T-cell (primary cell): ENCODE data around the gene CCNT1. TPM values are rescaled to one million over a fixed set of nuclear protein-coding genes. Genes with fewer than 3 reads are reported as not detected.
"Not testable (repeated sequence)": the region's sequence is repeated elsewhere in the genome, so short reads cannot be mapped to it uniquely, and the experiment has no call there.

Source experiments
- ATAC-seq, 4 experiments: fragments of 200-7000 bp in 3 of 4; fragments of 150-1000 bp in 1 of 4; cut with Tn5 transposase; replicated peaks in 1 of 4; 1 replicate in 3 of 4; 2 replicates in 1 of 4; pipeline ENCODE4 v1.10.0; 2021; ENCODE audit warnings: moderate library complexity in 3 of 4, mild to moderate bottlenecking in 2 of 4, moderate number of reproducible peaks in 1 of 4
- CTCF ChIA-PET, 2 donors: fragments of 300-600 bp; sonication (Branson Sonifier 250); formaldehyde crosslinking; loops; one replicate each; lab custom pipeline; 2022; ENCODE audit warnings: antibody characterized with exemption in 2 of 2; lab: Charles Lee
- POLR2A ChIA-PET, 2 donors: fragments of 300-600 bp; sonication (Branson Sonifier 250); formaldehyde crosslinking; loops; one replicate each; lab custom pipeline; 2022; ENCODE audit warnings: antibody characterized with exemption in 2 of 2; lab: Charles Lee
- DNase-seq, 35 experiments: peaks; one replicate each; pipeline versions ENCODE4 v3.0.0 to v3.0.0-alpha.2; 2013 to 2023
- H3K27ac ChIP-seq: one replicate; pipeline ENCODE4 v1.5.1; 2013; ENCODE audit warnings: low read length
- H3K27me3 ChIP-seq, 2 experiments: replicated peaks in 1 of 2; 1 replicate in 1 of 2; 2 replicates in 1 of 2; pipeline versions ENCODE4 v1.6.1 to v1.7.0; 2013; ENCODE audit warnings: low read length in 1 of 2, mixed read lengths in 1 of 2; ENCODE audit not compliant: control insufficient read depth in 2 of 2, insufficient read depth in 2 of 2; ENCODE audit errors: extremely low read depth in 1 of 2
- H3K36me3 ChIP-seq, 2 donors: 1 replicate in 1 of 2; 2 replicates in 1 of 2; pipeline versions ENCODE4 v1.6.1 to v1.7.0; 2013; ENCODE audit warnings: low read length in 1 of 2; ENCODE audit not compliant: control insufficient read depth in 2 of 2, insufficient read depth in 1 of 2; ENCODE audit errors: extremely low read depth in 1 of 2
- H3K4me1 ChIP-seq, 2 experiments: 1 replicate in 1 of 2; 2 replicates in 1 of 2; pipeline versions ENCODE4 v1.6.1 to v1.7.0; 2013; ENCODE audit warnings: low read length in 2 of 2, mixed read lengths in 1 of 2; ENCODE audit not compliant: insufficient read depth in 2 of 2, control insufficient read depth in 1 of 2; ENCODE audit errors: extremely low read depth in 1 of 2
- H3K4me3 ChIP-seq, 2 donors: 1 replicate in 1 of 2; 2 replicates in 1 of 2; pipeline versions ENCODE4 v1.5.1 to v1.7.0; 2013; ENCODE audit warnings: mild to moderate bottlenecking in 2 of 2, low read length in 1 of 2, moderate library complexity in 1 of 2; ENCODE audit not compliant: control insufficient read depth in 1 of 2; ENCODE audit errors: extremely low read depth in 1 of 2
- H3K9me3 ChIP-seq: 2 replicates; pipeline ENCODE4 v1.7.0; 2013
- H3K27ac Mint-ChIP-seq, 2 donors: one replicate each; pipeline ENCODE4 v1.8.0; 2020 to 2021; ENCODE audit warnings: mild to moderate bottlenecking in 2 of 2, mixed read lengths in 2 of 2
- H3K27me3 Mint-ChIP-seq, 2 donors: one replicate each; pipeline ENCODE4 v1.8.0; 2021 to 2022; ENCODE audit warnings: mixed read lengths in 2 of 2
- H3K36me3 Mint-ChIP-seq: one replicate; pipeline ENCODE4 v1.8.0; 2021; ENCODE audit warnings: mixed read lengths
- H3K4me1 Mint-ChIP-seq, 3 donors: one replicate each; pipeline ENCODE4 v1.8.0; 2020 to 2022; ENCODE audit warnings: mixed read lengths in 3 of 3, mild to moderate bottlenecking in 1 of 3
- H3K4me3 Mint-ChIP-seq, 3 donors: one replicate each; pipeline ENCODE4 v1.8.0; 2020 to 2022; ENCODE audit warnings: mild to moderate bottlenecking in 3 of 3, mixed read lengths in 3 of 3, moderate library complexity in 3 of 3
- H3K9me3 Mint-ChIP-seq, 3 donors: one replicate each; pipeline ENCODE4 v1.8.0; 2020 to 2022; ENCODE audit warnings: mixed read lengths in 3 of 3
- WGBS: methylation state at CpG from one replicate; pipeline ENCODE4 v1.1.5; 2013; ENCODE audit warnings: missing lambda C conversion rate; ENCODE audit not compliant: insufficient coverage; 5-methylcytosine and 5-hydroxymethylcytosine counted together
- total RNA-seq, 35 experiments: library from RNA in 6 of 35; stranded (reverse) in 6 of 35; fragments of 120-200 nt in 1 of 35; gene quantifications; one replicate each; pipeline versions ENCODE4 v1.2.1 to v1.2.4 and lab custom pipeline; 2013 to 2026

CCNT1 gene
- total RNA-seq, 5 donors from 2014 or later (not counting 1 experiment from before 2014, with no cell fraction given), result 49.6 to 109 (median 57.7) TPM

DNA sequence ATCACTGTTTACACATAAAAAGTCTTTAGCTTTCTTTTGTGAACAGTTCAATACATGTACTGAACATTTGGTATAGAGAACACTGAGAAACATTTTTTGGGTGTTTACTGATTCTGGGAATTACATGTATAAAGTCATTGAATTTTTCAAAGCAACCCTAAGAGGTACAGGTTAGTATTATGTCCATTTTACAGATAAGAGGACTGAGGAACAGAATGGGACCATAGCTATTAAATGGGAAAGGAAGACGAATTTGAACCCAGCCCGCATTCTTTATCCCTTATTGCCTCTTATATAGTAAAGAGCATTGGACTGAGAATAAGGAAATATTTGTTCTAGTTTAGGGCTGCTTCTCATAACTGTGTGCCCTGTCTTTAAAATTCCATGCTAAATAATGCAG is 33.6 kb downstream of the CCNT1 start:
- H3K4me1 ChIP-seq, result peaks cover 27 to 29% of the 10 kb centered on the region in 2 experiments
- CTCF ChIA-PET, result interaction anchor here in 1 of 2 donors (1.1 to 1.3 kb wide), 2 partner anchors 34 to 169 kb away, joined by 3 to 4 read pairs; partner anchors contain the start of genes CCNT1 and DDX23
- peak overlapping the region; percentile 88 to 92 for H3K4me3 ChIP-seq
- Mint-ChIP-seq H3K27me3 (no peaks in the 10 kb centered on the region), H3K9me3 (no peaks in the 10 kb centered on the region), H3K27ac (no peak overlapping the region), H3K4me1 (peaks cover 33 to 46% (median 35%) of the 10 kb centered on the region in 3 donors), H3K36me3 (peaks cover 26% of the 10 kb centered on the region), H3K4me3 (peak overlapping the region; percentile 95 to 98 (median 96))
- no peaks in the 10 kb centered on the region for H3K27me3 ChIP-seq
- POLR2A ChIA-PET, result interaction anchor here (0.7 to 1.8 kb wide), 6 partner anchors 13 to 526 kb away, joined by 3 to 12 read pairs (median 3); partner anchors contain the start of gene ASB8 (in 1 of the 2)
- DNase-seq (no peak), ATAC-seq (no peak)
- WGBS, result no CpG with 5 or more reads among the region's 2 CpGs
- no peaks in the 10 kb centered on the region for H3K9me3 ChIP-seq
- H3K36me3 ChIP-seq, result peaks cover 3 to 23% of the 10 kb centered on the region in 2 donors
- H3K27ac ChIP-seq, result no peak overlapping the region

DNA sequence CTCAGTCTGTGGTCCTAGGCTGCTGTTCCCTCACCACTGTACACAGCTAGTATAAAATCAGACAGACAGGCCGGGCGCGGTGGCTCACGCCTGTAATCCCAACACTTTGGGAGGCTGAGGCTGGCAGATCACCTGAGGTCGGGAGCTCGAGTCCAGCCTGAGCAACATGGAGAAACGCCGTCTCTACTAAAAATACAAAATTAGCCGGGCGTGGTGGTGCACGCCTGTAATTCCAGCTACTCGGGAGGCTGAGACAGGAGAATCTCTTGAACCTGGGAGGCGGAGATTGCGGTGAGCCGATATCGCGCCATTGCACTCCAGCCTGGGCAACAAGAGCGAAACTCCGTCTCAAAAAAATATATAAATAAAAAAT is 34.0 kb downstream of the CCNT1 start:
- ATAC-seq (peak in 1 of 4 experiments; percentile 4), DNase-seq (peak in 1 of 35 experiments; percentile 4)
- H3K27ac ChIP-seq, H3K9me3 Mint-ChIP-seq, H3K27me3 ChIP-seq, H3K9me3 ChIP-seq, H3K27me3 Mint-ChIP-seq: not testable (repeated sequence)
- H3K4me1 ChIP-seq, result peaks cover 29 to 30% of the 10 kb centered on the region in 2 experiments
- WGBS, result 2% methylated on average over 11 of the region's 19 CpGs
- H3K4me1 Mint-ChIP-seq, result peaks cover 37 to 46% (median 38%) of the 10 kb centered on the region in 3 donors
- H3K27ac Mint-ChIP-seq, result peak overlapping the region; percentile 98
- peak overlapping the region; percentile 95 to 98 (median 96) for H3K4me3 Mint-ChIP-seq
- peak overlapping the region; percentile 88 to 92 for H3K4me3 ChIP-seq
- peaks cover 3 to 27% of the 10 kb centered on the region in 2 donors for H3K36me3 ChIP-seq
- peaks cover 28% of the 10 kb centered on the region for H3K36me3 Mint-ChIP-seq
- ChIA-PET POLR2A (interaction anchor here (0.5 to 1.8 kb wide), 8 partner anchors 11 to 525 kb away, joined by 3 to 12 read pairs (median 4); partner anchors contain the start of genes ASB8 (in 1 of the 2) and DDX23 (in 1 of the 2)), CTCF (interaction anchor here in 1 of 2 donors (1.1 to 1.3 kb wide), 2 partner anchors 34 to 169 kb away, joined by 3 to 4 read pairs; partner anchors contain the start of genes CCNT1 and DDX23)

DNA sequence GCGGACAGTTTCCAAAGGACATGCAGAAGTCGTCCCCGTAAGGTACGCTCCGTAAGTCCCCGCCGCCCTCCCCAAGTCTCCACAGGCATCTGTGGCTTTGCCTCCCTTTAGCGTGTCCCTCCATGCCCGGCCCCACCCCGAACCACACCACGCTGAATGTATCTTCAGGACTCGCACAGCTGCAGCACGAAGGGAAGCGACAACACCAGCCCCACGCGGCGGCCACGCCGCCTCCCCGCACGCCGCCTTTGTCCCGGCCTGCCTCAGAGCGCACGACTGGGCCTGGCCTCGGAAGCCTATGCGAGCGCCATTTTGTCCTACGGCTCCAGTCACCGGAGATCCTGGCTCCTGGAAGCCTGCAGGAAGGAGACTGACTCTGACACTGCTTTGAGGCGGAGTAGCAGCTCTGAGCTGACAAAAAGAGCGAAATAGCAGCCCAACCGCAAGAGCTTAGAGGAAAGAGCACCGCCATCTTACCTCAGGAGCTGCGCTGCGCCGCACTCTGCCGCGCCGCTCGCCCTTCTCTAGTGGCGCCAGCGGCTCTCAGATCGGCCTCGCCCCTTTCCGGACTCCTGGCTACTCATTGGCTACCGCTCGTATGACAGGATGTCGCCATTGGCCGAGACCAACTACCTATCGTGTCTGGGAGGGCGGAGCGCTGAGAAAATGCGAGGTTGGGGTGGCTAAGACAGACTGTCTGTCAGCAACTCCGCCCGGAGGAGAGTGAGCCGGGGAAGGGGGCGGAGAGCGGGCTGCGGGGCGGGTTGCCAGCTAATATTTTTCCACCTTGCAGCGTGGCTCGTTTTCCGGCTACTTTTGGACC is 34.6 kb downstream of the CCNT1 start, which contains the start of gene KANSL2:
TSS of gene KANSL2 (minus strand) at position 529 of the 823 bp plus-strand sequence. CDS start 606 bp downstream, outside the sequence.
- Histone ChIP-seq H3K36me3 (peaks cover 3 to 31% of the 10 kb centered on the region in 2 donors), H3K9me3 (no peaks in the 10 kb centered on the region), H3K27ac (peak within 1 kb of the TSS; percentile 92), H3K4me3 (peak within 1 kb of the TSS; percentile 88 to 92), H3K27me3 (no peaks in the 10 kb centered on the region), H3K4me1 (peaks cover 32 to 35% of the 10 kb centered on the region in 2 experiments)
- under 1% methylated on average over 64 of the region's 64 CpGs for WGBS
- ChIA-PET CTCF (interaction anchor here in 1 of 2 donors (1.1 to 1.3 kb wide), 2 partner anchors 35 to 170 kb away, joined by 3 to 4 read pairs; partner anchors contain the start of genes CCNT1 and DDX23), POLR2A (interaction anchor here (0.5 to 1.8 kb wide), 10 partner anchors 11 to 525 kb away, joined by 3 to 12 read pairs (median 3); partner anchors contain the start of genes ASB8 (in 1 of the 2) and DDX23 (in 1 of the 2))
- ATAC-seq (peak; percentile 94 to 97 (median 96)), DNase-seq (peak; percentile 90 to 99 (median 98))
- Mint-ChIP-seq H3K4me3 (peak within 1 kb of the TSS; percentile 95 to 98 (median 96)), H3K9me3 (no peaks in the 10 kb centered on the region), H3K4me1 (peaks cover 43 to 52% (median 44%) of the 10 kb centered on the region in 3 donors), H3K27me3 (no peaks in the 10 kb centered on the region), H3K36me3 (peaks cover 32% of the 10 kb centered on the region), H3K27ac (peak within 1 kb of the TSS; percentile 98)

DNA sequence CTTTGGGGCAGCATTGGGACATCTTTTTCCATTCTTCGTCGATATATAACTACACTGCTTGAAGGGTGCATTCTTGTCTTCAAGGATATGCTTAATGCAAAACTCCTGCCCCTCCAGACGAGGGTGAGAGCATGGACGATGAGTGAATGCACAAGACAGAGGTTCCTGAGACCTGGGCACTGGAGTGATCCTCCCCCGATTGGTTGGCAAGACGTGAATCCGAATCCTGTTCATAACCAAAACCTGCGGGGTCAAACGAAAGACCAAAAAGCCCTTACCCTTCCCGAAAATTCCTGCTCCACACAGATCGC is 35.2 kb downstream of the CCNT1 start:
- H3K27me3 ChIP-seq, result no peaks in the 10 kb centered on the region
- H3K9me3 Mint-ChIP-seq, result no peaks in the 10 kb centered on the region
- peak overlapping the region; percentile 95 to 98 (median 96) for H3K4me3 Mint-ChIP-seq
- H3K27ac Mint-ChIP-seq, result peak overlapping the region; percentile 98
- peaks cover 43 to 56% (median 48%) of the 10 kb centered on the region in 3 donors for H3K4me1 Mint-ChIP-seq
- peak overlapping the region; percentile 88 to 92 for H3K4me3 ChIP-seq
- ChIA-PET POLR2A (interaction anchor here (0.5 to 1.8 kb wide), 6 partner anchors 10 to 171 kb away, joined by 3 to 12 read pairs (median 4); partner anchors contain the start of gene DDX23 (in 1 of the 2)), CTCF (interaction anchor here in 1 of 2 donors (1.3 kb wide), 1 partner anchor 35 kb away, joined by 3 read pairs; the partner anchor contains the start of gene CCNT1)
- peaks cover 3 to 34% of the 10 kb centered on the region in 2 donors for H3K36me3 ChIP-seq
- H3K27ac ChIP-seq, result peak overlapping the region; percentile 92
- no peaks in the 10 kb centered on the region for H3K9me3 ChIP-seq
- peaks cover 32% of the 10 kb centered on the region for H3K36me3 Mint-ChIP-seq
- under 1% methylated on average over 9 of the region's 11 CpGs for WGBS
- DNase-seq, result peak in 1 of 35 experiments; percentile 3
- peaks cover 32 to 35% of the 10 kb centered on the region in 2 experiments for H3K4me1 ChIP-seq
- no peak for ATAC-seq
- H3K27me3 Mint-ChIP-seq, result no peaks in the 10 kb centered on the region

DNA sequence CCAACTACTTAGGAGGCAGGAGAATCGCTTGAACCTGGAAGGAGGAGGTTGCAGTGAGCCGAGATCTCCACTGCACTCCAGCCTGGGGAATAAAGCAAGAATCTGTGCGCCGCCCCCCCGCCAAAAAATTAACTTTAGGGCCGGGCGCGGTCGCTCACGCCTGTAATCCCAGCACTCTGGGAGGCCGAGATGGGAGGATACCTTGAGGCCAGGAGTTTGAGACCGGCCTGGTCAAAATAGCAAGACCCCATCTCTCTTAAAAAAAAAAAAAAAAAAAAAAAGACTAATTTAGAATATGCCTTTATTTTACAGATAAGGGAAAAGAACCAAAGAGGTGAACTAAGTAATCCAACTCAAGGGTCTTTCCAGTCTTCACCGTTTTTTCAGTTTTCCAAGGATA is 35.6 kb downstream of the CCNT1 start:
- peaks cover 3 to 39% of the 10 kb centered on the region in 2 donors for H3K36me3 ChIP-seq
- CTCF ChIA-PET, result no interaction called here
- peaks cover 47 to 61% (median 52%) of the 10 kb centered on the region in 3 donors for H3K4me1 Mint-ChIP-seq
- POLR2A ChIA-PET, result interaction anchor here in 1 of 2 donors (0.6 kb wide), 1 partner anchor 331 kb away, joined by 3 read pairs; no protein-coding TSS in a partner anchor
- peak overlapping the region; percentile 98 for H3K27ac Mint-ChIP-seq
- no peaks in the 10 kb centered on the region for H3K9me3 ChIP-seq
- peaks cover 32% of the 10 kb centered on the region for H3K36me3 Mint-ChIP-seq
- no peaks in the 10 kb centered on the region for H3K27me3 Mint-ChIP-seq
- 79% methylated on average over 6 of the region's 13 CpGs for WGBS
- peak overlapping the region; percentile 88 to 92 for H3K4me3 ChIP-seq
- H3K4me1 ChIP-seq, result peaks cover 32 to 35% of the 10 kb centered on the region in 2 experiments
- no peak for ATAC-seq
- H3K9me3 Mint-ChIP-seq, result no peaks in the 10 kb centered on the region
- peak overlapping the region; percentile 95 to 98 (median 96) for H3K4me3 Mint-ChIP-seq
- H3K27ac ChIP-seq, result no peak overlapping the region
- H3K27me3 ChIP-seq, result no peaks in the 10 kb centered on the region
- no peak for DNase-seq
